Stimulated activated CD4-positive, alpha-beta T cell treated with anti-CD3 and anti-CD28 coated beads, TNF-alpha, amount 100 ng/mL, for 1 hour (primary cell): ENCODE results near the gene ZP2.
"Not testable (repeated sequence)": the region's sequence is repeated elsewhere in the genome, so short reads cannot be mapped to it uniquely, and the experiment has no call there.

Experiments
- DNase-seq, 3 donors: peaks; one replicate each; pipeline ENCODE4 v3.0.0-alpha.2; 2020; ENCODE audit warnings: low read depth in 3 of 3, low spot score in 1 of 3

Gene ZP2

DNA sequence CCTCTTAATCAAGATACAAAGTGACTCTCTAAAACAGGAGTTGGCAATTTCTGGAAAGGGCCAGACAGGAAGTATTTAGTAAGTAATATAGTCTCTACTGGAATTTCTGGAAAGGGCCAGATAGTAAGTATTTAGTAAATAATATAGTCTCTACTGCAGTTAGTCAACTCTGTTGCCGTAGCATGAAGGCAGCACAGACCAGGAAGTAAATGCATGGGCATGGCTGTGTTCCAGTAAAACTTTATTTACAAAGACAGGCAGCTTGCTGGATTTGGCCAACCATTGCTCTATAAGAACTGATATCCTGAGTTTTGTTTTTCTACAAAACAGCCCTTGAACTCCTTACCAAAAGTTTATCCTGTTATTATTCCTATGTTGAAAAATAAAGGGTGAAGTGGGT lies 36.0 kb downstream of the ZP2 start:
- DNase-seq = no peak

DNA sequence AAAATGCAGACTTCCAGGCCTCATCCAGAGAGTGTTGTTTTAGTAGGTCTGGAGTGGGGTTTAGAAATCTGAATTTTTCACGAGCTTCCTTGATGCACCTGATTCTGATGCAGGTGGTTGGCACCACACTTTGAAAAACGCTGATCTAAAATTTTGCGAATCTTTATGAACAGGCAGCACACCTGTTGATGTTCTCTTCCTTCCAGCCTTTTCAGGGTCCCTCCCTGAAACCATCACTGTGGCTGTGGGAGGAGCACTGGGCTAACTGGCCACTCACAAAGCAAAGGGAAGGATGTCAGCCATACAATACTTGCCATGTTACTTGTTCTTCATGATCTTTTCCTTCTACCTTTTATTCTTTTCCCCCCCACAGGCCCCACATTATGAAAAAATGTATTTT lies 38.7 kb downstream of the ZP2 start:
- DNase-seq = no peak

DNA sequence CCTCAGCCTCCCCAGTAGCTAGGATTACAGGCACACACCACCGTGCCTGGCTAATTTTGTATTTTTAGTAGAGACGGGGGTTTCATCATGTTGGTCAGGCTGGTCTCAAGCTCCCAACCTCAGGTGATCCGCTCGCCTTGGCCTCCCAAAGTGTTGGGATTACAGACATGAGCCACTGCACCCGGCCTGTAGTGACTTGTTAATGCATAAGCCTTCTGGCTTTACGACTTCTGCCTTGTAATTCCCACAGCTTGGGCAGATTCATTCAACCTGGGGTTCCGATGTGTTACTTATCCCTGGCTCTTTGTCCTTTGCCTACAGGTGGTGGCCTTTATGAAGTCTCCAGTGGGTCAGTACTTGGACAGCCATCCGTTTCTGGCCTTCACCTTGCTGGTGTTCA lies 41.3 kb downstream of the ZP2 start:
- not testable (repeated sequence) for DNase-seq

DNA sequence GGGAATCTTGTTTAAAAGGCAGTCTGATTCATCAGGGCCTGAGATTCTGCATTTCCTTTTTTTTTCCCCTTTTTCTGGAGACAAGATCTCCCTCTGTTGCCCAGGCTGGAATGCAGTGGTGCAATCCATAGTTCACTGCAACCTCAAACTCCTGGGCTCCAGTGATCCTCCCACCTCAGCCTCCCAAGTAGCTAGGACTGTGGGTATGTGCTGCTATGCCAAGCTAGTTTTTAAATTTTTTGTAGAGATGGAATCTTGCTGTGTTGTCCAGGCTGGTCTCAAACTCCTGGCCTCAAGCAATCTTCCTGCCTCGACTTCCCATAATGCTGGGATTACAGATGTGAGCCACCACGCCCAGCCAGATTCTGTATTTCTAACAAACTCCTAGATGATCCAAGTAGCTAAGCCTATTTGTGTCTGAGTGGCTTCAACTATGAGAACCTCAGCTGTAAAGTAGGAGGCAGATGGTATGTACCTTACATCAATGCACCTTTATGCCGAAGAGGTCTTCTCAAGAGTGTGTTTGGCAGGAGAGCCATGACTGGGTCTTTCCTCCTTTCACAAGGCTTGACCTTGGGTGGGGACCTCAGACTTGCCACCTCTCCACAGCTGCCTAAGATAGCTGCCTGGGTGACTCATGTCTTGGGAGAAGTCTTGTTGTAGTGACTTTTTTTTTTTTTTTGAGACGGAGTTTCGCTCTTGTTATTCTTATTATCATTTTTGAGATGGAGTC lies 42.0 kb downstream of the ZP2 start:
- DNase-seq = no peak

DNA sequence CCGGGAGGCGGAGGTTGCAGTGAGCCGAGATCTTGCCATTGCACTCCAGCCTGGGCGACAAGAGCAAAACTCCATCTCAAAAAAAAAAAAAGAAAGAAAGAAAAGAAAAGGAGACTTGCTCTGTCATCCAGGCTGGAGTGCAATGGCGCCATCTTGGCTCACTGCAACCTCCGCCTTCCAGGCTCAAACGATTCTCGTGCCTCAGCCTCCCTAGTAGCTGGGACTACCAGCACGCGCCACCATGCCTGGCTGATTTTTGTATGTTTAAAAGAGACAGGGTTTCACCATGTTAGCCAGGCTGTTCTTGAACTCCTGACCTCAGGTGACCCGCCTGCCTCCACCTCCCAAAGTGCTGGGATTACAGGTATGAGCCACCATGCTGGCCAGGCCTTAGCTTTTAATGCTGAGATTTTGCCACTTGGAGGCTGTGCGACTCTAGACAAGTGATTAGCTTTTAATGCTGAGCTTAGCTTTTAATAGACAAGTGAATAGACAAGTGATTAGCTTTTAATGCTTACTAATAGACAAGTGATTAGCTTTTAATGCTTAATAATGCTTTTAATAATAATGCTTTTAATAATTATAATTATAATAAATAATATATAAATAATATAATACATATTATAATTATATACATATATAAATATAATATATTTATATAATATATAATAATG lies 43.3 kb downstream of the ZP2 start:
- no peak for DNase-seq

DNA sequence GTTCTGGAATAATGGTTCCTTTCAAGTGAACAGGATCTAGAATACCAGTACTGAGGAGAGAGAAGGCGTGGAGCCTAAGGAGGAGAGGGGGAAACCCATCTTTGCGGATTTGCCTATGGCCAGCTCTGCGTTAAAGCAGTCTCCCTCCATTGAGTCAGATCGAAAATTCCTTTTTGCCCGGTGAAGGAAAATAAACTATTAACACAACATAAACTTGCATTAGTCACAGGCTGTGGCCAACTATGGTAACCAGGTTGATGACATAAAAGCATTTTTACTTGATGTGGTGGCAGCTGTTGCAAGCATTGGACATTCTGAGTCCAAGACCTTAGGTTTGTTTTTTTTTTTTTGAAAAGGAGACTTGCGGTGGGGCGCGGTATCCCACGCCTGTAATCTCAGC lies 44.0 kb downstream of the ZP2 start:
- no peak for DNase-seq

DNA sequence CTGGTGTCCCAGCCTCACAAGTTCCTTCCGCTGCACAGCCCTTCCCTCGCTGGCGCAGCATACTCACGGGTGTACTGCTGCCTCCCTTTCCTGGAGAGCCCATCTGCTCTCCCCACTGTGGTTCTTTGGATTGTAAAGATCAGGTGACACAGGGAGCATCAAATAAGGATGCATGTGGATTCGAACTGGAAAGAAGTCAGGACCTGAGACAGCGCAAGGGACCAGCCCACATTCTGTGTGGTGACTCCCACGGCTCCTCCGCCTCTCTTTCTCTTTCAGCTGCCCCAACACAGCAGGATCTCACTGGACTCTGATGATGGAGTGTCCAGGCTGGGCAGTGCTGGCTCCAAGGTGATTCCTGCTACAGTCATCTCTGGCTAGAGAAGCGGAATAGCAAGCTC lies 44.8 kb downstream of the ZP2 start:
- DNase-seq = no peak

DNA sequence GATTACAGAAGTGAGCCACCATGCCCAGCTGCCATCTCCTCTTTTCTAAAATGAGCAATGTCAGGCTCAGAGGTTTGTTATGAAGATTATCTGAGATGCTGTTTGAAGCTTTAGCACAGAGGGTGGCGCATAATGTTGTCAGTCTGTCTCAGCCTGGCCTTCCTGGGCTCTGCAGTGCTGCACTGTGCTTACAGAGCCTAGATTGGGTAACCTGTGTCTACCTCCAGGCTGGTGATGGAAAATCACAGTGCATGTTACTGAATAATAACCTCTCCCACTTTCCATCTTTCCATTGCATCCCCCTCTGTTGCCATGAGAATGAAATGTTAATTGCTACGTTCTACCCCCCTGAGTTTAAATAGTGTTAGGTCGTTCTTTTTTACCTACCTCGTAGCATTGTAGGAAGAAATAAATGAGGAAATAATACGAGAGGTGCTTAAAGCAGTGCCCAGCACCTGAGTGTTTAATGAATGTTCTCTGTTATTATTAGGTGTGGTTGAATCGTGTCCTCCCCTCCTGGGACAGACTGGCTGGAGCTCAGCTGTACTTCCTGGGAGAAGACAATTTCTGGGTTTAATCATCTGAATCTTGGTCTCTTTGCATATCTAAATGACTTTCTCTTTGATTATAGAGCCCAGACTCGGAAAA lies 46.7 kb downstream of the ZP2 start:
- no peak for DNase-seq

DNA sequence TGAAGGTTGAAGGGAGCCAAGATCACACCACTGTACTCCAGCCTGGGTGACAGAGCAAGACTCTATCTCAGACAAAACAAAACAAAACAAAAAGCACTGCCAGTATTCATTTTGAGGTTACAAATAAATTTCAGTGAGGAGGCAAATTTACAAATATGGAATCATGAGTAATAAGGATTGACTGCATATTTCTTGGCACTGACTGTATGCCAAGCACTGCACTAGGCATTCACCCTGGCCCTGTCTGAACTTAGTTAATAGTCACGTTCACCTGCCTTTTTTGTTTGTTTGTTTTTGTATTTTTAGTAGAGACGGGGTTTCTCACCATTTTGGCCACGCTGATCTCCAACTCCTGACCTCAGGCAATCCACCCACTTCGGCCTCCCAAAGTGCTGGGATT lies 47.8 kb downstream of the ZP2 start:
- no peak for DNase-seq

DNA sequence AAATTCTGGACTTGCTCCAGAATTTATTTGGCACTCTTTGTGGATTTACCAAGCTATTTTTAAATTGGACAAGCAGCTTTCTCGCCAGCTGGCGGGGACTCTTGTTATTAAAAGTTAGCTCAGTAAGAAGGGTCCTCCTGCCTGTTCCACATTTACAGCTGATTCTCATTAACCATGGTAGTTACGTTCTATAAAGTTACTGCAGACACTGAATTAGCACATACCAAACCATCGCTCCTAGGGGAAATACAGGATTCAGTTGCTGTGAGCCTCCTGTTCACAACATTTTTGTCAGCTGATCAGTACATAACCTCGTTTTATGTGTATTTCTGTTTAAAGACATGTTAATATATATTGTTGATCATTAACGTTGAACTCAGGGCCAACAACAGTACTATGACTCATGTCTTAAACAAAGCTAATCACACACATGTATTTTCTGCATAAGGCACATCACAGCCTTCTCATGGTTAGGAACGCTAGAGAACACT lies 48.7 kb downstream of the ZP2 start:
- no peak for DNase-seq

DNA sequence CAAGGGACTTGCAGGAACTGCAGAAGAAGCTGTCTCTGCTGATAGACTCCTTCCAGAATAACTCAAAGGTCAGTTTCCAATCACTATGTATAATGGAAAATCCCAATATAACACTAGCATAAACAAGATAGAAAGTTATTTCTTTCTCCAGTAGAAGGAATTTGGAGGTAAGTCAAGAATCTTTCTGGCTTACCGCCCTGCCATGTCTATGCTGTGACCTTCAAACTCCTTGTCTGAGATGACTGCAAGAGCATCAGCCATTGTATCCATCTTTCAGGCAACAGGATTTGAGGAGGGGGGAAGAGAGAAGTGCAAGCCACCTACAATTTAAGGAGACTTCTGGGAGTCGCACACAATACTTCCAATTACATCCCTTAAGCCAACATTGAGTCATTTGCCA lies 50.2 kb downstream of the ZP2 start:
- no peak for DNase-seq

DNA sequence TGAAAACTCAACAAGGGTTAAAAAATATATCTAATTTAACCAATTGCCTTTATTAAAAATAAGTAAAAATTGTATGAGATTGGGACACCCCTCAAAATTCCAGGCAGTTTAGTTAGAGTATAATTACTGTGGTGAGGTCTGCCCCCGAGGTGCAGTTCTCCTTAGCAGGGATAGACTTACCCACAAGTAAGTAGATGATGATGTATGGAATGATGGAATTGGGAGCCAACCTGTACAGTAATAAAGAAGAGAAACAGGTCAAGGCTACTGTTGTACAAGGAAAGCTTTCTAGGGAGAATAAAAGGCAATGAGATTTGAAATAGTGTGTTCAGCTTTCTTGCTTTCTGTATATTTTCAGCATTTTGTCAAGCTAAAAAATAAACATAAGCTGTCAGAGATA lies 51.1 kb downstream of the ZP2 start:
- DNase-seq = no peak

DNA sequence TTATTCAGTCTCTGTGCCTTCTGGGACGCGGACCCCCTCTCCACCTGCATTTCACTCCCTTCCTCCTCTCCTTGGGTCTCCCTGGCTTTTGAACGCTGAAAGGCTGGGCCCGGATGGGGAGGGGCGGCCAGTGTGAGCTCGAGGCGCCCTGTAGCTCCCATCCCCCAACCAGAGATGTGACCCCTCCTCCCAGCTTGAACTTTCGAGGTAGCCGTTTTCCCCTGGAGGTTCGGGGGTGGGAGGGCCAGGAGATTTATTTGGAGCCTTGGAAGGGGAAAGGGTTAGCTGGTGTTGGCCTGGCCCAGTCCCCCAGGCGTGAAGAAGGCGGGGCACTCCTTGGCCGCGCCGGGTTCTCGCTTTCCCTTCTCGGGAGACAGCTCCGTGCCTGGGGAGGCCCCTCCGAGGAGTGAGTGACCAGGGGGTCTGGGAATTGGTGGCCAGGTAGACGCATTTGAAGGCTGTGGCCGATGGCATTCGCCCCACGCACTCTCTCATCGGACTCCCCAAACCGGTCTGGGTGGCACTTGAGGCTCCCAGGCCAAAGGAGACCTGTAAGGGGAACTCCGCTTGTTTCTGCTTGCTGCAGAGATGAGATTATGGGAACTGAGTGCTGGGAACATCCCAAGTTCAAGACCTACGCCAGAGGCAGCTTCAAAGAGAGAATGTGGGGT lies 52.0 kb downstream of the ZP2 start:
- DNase-seq = no peak

DNA sequence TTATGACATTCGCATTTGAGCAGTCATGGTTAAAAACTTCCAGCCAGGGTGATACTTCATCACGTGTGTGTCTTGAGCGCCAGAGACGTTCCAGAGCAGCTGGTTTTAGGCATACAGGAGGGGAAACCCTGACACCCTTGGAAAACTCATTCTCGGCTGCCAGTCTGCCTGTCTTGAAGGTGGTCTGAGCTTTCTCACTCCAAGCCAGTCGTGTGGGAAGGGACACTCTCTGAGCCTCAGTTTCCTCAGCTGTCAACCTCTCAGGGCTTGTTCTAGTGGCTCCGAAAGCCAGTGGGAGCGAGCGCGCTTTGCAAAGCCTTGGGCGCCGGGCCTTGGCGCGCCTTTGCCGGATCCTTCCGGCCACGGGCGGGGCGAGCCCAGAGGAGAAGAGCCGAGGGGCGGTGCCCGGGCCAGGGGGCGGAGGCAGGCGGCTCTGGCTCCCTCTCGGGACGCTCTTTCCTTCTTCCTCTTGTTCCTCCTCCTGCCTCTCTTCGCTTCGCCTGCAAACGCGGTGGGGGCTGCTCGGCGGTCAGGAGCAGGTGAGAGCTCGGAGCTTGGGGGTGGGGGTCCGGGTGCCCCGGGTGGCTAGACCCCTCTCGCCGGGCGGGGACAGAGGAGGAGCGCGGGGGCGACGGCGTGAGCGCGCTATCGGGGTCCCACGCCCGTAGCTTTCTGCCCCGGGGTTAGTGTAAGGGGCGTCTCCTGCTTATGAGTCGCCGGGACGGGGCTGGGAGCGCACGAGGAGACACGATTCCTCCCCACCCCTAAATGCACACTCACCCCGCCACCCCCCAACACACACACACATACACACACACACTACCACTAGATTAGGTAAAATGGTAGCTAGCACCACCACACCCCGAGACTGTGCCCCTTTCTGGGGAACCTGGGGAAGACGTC lies 52.9 kb downstream of the ZP2 start, which contains the start of gene LDAF1:
Gene LDAF1 (plus strand): TSS at position 467 of the 903 bp plus-strand sequence. CDS start 2,509 bp downstream, outside the sequence.
- DNase-seq = peak; percentile 11 to 75 (median 38)

DNA sequence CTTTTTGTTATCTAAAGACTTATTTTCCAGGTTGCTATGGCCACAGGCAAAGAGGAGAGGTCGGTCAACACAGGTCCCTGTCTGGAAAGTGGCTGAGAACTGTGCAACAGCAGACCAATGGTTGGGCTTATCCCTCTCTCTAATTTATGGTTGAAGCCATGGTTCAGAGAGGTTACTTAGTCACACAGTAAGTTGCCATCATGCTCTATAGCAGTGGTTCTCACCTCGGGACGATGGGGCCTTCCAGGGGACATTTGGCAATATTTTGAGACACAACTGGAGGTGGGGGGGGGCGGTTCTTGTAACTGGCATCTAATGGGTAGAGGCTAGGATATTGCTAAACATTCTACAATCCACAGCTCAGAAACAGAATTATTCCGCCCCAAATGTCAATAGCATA lies 53.7 kb downstream of the ZP2 start:
- no peak for DNase-seq

DNA sequence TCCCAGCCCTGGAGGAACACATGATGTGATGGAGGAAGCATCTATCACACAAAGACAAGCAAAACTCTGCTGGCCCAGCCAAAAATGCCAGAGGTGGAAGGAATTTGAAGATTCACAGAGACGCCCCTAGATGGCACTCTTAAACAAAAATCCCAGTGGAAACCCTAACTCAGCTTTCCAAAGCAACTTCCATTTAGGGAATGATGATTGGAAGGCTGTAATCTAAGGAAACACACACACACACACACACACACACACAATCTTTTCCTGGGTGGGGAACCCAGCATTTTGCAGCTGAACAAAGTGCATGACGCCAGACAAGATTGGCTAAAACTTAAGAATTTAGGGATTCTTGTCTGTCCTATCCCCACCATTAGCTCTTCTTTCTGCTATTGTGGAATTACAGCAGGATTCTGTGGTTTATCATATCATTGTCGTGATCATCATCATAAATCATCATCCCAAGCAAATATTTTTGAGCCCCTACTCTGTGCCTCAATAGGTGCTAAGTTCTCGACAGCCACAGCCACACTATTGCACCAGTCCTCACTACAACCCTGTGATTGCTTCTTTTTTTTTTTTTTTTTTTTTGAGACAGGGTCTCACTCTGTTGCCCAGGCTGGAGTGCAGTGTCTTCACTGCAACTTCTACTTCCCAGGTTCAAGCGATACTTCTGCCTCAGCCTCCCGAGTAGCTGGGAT lies 54.5 kb downstream of the ZP2 start:
- DNase-seq = no peak

DNA sequence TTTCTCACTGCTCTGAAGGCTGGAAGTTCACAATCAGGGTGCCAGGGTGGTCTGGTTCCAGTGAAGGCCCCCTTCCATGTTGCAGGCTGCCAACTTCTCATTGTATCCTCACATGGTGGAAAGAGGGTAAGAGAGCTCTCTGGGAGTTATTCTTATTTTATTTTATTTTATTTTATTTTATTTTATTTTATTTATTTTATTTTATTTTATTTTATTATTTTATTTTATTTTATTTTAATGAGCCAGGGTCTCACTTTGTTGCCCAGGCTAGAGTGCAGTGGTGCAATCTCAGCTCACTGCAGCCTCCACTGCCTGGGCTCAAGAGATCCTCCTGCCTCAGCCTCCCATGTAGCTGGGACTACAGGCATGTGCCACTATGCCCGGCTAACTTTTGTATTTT lies 55.4 kb downstream of the ZP2 start:
- DNase-seq = not testable (repeated sequence)

DNA sequence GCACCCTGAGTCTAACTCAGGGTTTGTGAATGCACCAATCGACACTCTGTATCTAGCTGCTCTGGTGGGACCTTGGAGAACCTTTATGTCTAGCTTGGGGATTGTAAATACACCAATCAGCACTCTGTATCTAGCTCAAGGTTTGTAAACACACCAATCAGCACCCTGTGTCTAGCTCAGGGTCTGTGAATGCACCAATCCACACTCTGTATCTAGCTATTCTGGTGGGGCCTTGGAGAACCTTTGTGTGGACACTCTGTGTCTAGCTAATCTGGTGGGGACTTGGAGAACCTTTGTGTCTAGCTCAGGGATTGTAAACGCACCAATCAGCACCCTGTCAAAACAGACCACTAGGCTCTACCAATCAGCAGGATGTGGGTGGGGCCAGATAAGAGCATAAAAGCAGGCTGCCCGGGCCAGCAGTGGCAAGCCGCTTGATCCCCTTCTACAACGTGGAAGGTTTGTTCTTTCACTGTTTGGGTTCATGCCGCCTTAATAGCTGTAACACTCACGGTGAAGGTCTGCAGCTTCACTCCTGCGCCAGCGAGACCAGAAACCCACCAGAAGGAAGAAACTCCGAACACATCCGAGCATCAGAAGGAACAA lies 58.1 kb downstream of the ZP2 start:
- not testable (repeated sequence) for DNase-seq
